GOT3 (cell line): ENCODE measurements around the gene LOXL1.

Experiments
- DNase-seq: peaks from one replicate; lab custom pipeline; 2025; ENCODE audit warnings: mixed read lengths; lab: John Stamatoyannopoulos, UW

Gene LOXL1

GRCh38 chr15:73939138-73939537, 12.9 kb downstream of the LOXL1 start:
- no peak for DNase-seq

- no peak for DNase-seq
These were observed 14.1 kb downstream of the LOXL1 start for GRCh38 chr15:73940061-73940981.

GRCh38 chr15:73941044-73941443, 14.8 kb downstream of the LOXL1 start:
- DNase-seq: no peak

- no peak for DNase-seq
These were observed 15.2 kb downstream of the LOXL1 start for GRCh38 chr15:73941449-73941848.

DNA sequence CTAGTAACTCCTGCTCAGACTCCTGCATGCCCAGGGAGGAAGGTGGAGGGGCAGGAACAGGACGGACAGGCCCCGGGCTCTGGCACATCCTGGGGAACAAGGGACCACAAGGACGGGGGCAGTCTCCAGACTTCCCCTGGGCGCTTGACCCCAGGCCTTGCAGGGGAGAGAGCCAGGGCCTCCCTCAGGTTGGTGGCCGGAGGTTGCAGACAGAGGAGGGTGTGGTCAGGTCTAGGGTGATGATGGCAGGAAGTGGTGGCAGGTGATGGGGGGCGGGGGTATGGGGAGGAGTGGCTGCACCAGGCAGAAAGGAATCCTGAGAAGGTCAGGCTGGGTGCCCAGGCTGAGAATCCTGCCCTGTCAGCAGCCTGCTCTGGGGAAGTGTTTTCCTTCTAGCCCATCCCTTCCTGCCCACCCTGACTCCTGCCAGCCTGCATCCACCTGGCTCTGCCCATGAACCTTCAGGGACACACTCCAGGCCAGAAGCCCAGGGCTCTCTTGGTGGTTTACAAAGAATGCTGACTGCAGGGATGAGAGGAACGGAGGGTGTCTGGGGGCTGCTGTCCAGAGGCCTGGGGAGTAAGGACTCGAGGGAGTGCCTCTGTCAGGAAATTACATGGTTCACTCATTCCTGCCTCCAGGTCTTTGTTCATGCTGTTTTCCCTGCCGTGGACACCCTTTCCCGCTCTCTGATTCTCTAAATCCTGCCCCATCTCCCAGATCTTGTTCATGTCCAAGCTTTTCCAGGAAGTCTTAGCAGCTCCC, 15.8 kb downstream of the LOXL1 start:
- no peak for DNase-seq

DNA sequence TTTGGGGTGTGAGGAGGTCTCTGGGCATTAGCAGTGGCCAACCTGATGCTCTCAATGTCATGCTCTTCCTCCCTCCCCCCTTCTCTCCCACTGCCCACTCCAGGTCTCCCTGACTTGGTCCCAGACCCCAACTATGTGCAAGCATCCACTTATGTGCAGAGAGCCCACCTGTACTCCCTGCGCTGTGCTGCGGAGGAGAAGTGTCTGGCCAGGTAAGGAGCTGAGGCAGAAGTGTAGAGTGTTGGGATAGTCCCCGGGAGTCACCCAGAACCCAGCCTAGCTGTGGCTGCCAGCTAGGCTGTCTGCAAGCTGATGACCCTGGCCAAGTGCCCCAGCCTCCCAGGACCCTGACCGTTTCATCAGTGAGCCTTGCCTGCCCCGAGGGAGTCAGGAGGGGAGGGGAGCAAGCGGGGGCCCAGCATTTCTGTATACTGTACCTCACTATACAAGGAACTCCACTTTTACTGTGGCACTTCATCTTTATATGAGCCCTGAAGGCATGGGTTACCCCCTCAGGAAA, 16.5 kb downstream of the LOXL1 start:
- no peak for DNase-seq

DNA sequence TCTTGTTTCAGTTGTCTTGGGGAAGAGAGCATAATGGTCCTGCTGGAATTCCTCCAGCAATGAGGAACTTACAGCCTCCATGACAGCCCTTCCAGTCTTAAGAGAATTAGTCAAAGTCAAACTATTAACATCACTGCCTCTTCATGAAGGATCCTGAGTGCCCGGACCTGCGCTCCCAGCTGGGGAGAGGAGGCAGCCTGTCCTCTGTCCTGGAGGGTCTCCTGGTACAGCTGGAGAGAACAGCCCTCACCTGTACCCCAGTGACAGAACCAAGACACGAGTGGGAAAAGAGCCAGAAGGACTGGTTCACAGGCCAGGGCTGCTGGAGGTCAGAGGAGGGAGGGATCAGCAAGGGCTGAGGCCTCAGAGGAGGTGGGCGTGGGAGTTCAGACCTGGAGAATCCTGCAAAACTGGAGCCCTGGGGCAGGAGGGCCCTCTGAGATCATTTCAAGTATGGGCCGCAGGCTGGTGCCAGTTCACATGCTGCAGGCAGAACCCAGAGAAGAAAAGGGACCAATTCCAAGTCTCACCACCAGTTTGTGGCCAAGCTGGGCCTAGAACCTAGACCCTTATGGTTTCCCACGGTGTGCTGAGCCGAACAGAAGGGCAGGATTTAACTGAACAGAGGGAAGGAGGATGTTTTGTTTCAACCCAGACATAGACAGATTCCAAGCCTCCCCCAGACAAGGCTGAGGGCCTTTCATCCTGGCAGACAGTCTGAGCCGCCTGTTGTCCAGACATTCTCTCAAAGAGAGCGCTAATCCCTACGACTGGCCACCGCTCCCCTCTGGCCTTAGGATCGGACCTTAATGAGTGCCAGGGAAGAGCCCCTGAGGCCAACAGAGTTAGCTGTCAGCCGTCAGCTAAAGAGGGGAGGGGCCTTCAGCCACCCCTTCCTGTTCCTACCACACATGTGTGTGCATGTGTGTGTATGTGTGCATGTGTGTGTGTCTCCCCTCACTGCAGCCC, 18.2 kb downstream of the LOXL1 start:
- DNase-seq: no peak

GRCh38 chr15:73945130-73945508, 18.9 kb downstream of the LOXL1 start:
- DNase-seq: no peak

DNA sequence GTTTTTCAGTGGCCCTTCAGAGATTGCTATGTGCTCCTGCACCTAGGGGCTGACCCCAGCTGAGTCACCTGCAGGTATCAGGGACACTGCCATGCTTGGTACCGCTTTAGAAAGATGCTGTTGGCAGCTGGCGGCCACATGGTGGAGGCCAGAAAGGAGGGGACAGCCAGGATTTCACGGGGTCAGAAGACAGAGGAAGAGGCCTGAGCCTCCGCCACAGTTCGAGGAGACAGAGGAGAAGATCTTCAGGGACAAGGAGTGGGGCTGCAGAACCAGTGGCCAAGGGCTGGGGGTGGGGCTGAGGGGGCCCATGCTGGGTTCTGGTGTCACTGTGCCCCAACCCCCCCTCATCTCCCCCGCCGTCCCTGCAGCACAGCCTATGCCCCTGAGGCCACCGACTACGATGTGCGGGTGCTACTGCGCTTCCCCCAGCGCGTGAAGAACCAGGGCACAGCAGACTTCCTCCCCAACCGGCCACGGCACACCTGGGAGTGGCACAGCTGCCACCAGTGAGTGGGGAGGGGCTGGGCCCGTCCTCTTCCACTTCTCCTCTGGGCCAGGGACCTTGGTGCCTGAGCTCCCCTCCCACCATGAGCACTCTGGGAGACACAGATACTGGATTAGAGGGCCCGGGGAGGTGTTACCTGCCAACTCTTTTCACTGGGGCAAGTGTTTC, 19.9 kb downstream of the LOXL1 start:
- DNase-seq: no peak

DNA sequence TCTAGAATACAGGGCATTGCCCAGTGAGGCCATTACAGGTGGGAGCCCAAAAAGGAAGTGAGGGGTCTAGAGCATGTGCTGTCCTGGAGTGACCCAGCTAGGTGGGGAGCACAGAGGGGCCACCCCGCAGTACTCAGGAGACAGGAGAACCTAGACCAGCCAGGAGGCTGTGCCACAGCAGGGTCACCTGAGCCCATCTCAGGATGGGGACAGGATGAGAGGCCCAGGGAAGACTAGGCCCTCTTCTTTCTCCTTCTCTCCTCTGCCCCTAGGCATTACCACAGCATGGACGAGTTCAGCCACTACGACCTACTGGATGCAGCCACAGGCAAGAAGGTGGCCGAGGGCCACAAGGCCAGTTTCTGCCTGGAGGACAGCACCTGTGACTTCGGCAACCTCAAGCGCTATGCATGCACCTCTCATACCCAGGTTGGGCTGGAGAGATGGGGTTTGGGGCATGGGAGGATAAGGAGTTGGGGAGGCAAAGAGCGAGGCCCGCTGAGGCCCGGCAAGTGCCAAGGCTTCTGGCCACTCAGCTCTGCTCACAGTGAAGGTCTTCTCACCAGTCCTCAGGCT, 20.6 kb downstream of the LOXL1 start:
- DNase-seq: no peak

GRCh38 chr15:73947651-73948050, 21.4 kb downstream of the LOXL1 start:
- no peak for DNase-seq

GRCh38 chr15:73948396-73948795, 22.1 kb downstream of the LOXL1 start:
- no peak for DNase-seq

- no peak for DNase-seq
These were observed 22.7 kb downstream of the LOXL1 start for GRCh38 chr15:73948982-73949381.

DNA sequence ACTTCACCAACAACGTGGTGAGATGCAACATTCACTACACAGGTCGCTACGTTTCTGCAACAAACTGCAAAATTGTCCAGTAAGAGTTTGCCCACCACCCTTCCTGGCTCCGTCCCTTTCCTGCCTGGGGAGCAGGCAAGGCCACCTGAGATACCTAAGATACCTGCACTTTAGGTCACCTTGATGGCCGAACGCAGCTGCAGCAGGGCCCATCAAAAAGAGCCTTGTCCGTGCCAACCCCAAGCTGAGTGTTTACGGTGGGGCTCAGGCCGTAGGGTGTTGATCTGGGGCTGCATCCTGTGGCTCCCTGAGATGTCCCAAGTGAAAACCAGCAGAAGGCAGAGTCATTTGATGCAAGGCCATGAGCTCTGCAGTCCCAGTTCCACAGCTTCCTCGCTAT, 23.2 kb downstream of the LOXL1 start:
- DNase-seq: no peak

- DNase-seq: no peak
These were observed 24.2 kb downstream of the LOXL1 start for GRCh38 chr15:73950479-73950830.

GRCh38 chr15:73950831-73951561, 24.7 kb downstream of the LOXL1 start:
- DNase-seq: peak; percentile 24

- no peak for DNase-seq
These were observed 25.3 kb downstream of the LOXL1 start for GRCh38 chr15:73951601-73952000.

- no peak for DNase-seq
These were observed 26.1 kb downstream of the LOXL1 start for GRCh38 chr15:73952171-73952912.

GRCh38 chr15:73952913-73953750, 26.9 kb downstream of the LOXL1 start:
- DNase-seq: no peak
